Right lobe of liver (tissue), 4 donors: ENCODE measurements around the gene IL15.

Source experiments
- CTCF ChIP-seq, 4 donors: fragments of 200-600 bp in 3 of 4; fragments of 450-650 bp in 1 of 4; IDR thresholded peaks; one replicate each; pipeline versions ENCODE4 v1.5.1 to v1.8.0; 2016 to 2022; ENCODE audit warnings: antibody characterized with exemption in 4 of 4, mild to moderate bottlenecking in 2 of 4
- POLR2A ChIP-seq: fragments of 450-650 bp; IDR thresholded peaks from one replicate; pipeline ENCODE4 v1.6.1; 2017; ENCODE audit warnings: antibody characterized with exemption, mild to moderate bottlenecking
- donor health status: DM: no; HTN: no; CAD: no.
- donor health status: DM: no; HTN: no; CAD: no.
- donor health status: DM: no; HTN: yes; CAD: no.

DNA sequence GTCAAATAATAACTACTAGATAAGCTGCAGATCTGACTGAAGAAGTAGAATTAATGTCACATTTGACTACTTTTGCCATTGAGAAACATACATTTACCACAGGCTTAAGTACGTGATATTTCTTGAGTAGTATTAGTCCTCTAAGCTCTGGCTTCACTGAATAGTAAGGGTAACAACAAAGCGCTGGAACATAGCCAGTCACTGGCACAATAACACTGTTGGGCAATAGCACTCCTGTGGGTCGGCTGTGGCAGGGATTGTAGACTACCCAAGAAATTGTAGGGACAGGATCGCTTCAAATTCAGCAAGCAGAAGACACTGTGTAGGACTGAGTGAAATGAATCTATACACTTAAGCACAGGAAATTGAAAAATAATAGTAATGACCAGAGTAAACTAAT lies 27.1 kb upstream of the IL15 start:
- TF ChIP-seq CTCF (IDR thresholded peaks at IDR 0.05) (no peak), POLR2A (no peak)
